Dedifferentiated amniotic fluid mesenchymal stem cell (primary cell): ENCODE measurements around the gene SHROOM1.
"Not testable (repeated sequence)": the region's sequence is repeated elsewhere in the genome, so short reads cannot be mapped to it uniquely, and the experiment has no call there.

Experiments
- DNase-seq: peaks from one replicate; pipeline ENCODE4 v3.0.0-alpha.2; 2016; ENCODE audit errors: extremely low spot score

The SHROOM1 gene, protein sequence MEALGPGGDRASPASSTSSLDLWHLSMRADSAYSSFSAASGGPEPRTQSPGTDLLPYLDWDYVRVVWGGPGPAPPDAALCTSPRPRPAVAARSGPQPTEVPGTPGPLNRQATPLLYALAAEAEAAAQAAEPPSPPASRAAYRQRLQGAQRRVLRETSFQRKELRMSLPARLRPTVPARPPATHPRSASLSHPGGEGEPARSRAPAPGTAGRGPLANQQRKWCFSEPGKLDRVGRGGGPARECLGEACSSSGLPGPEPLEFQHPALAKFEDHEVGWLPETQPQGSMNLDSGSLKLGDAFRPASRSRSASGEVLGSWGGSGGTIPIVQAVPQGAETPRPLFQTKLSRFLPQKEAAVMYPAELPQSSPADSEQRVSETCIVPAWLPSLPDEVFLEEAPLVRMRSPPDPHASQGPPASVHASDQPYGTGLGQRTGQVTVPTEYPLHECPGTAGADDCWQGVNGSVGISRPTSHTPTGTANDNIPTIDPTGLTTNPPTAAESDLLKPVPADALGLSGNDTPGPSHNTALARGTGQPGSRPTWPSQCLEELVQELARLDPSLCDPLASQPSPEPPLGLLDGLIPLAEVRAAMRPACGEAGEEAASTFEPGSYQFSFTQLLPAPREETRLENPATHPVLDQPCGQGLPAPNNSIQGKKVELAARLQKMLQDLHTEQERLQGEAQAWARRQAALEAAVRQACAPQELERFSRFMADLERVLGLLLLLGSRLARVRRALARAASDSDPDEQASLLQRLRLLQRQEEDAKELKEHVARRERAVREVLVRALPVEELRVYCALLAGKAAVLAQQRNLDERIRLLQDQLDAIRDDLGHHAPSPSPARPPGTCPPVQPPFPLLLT

DNA sequence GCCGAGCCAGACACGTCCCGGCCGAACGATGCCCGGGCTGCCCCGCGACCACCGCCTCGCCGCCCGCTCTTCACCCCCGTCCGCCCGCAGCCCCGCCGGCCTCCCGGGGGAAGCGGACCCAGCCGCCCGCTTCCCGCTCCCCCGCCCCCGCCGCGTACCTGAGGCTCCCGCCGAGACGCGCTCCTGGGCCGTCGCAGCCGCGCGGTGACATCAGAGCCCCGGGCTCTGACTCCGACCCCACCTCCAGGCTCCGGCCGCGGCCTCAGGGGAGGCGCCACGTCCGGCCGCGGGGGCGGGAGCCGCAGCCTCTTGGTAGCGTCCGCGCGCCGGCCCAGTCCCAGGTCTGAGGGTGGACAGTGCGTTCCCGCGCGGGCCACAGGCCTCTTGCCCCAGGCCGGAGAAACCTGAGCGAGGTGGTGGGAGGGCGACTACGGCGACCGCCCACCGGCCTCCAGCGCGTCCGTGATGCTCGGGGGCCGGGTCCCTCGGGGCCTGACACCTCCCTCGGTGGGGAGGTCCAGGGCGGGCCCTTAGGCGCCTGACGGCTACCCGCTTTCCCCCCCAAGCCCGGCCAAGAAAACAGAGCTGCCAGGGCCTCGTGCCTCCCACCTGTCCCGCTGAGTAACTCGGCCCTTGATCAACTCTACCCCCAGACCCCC, at the start of gene SHROOM1:
TSS of gene SHROOM1 (minus strand) at position 212 of the 659 bp plus-strand sequence. CDS start 4,507 bp downstream, outside the sequence.
- no peak for DNase-seq

DNA sequence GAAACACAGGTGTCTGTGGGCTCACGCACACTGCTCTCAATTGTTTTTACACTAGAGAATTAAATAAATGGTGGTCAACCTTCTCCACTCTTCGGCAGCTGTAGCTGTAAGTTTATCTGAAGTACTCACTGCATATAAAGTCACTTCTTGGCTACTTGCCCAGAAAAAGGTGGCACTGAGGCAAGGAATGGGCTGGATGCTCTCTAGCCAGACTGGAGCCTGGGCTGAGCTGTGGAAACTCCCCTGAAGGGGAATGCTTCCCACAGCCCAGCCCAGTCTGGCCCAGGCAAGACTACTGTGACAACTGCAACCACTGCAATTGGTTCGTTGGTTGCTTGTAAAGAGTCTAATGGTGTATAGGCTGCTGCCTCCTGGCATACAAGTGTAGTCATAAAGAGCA, 47.5 kb upstream of the SHROOM1 start:
- no peak for DNase-seq

DNA sequence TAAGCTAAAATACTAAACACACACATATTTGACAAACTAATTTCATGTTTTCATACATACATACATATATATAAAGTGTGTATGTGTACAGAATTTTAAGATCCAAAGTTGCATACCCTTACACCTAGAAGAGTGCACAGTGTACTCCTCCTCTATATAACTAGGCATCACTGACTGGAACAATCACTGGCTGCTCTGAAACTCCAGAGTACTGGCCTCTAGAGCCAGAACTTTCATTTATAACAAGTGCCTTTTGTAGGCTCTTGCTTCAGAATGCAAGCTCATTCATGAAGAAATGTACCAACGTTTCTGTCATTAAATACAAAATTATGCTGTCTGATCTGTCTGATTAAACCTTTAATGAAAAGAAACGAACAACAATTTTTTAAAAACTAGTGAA, 47.0 kb upstream of the SHROOM1 start:
- no peak for DNase-seq

DNA sequence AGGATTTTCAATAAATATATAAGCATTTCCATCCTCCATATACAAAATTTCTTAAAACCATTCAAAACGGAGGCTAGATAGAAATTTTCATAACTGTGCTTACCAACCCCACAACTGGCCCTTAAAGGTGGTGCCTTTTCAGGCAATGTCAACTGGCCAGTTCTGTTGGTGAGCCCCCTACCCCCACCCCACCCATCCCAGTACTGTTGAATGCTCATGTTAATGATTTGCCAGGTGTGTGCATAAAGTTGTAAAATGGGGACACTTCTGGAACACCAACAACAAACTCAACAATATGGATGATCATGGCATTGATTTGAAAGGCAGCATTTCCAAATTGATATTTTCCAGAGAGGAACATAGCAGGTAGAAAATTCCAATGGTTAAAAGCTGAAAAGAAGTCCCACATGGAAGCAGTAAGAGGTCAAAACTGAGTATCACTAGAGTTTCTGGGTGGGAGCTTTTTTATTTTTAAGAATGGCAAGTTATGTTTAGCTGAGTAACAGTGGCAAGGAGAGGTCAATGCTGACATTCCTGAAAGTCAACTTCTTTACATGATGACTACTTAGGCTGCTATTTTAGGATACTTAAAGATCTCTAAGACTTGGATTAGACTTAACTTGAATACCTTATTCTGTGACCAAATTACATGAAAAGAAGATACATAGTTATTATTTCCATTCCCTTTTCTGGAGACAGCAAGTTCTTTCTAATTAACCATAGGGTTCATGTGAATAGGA, 45.7 kb upstream of the SHROOM1 start:
- DNase-seq, result peak; percentile 23

DNA sequence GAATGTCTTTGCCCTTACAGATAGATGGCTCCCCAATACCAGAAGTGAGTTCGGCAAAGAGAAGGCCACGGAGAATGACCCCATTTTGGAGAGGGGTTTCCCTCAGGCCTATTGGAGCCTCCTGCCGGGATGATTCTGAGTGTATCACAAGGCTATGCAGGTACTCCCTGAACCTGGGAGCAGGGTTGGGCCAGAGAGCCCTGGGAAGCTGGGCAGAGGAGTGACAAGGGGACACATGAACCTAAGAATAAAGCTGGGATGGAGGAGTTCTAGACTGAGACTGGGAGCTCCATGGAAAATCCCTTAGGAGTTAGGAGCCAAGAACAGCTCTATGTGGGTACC, 43.5 kb upstream of the SHROOM1 start:
- no peak for DNase-seq

DNA sequence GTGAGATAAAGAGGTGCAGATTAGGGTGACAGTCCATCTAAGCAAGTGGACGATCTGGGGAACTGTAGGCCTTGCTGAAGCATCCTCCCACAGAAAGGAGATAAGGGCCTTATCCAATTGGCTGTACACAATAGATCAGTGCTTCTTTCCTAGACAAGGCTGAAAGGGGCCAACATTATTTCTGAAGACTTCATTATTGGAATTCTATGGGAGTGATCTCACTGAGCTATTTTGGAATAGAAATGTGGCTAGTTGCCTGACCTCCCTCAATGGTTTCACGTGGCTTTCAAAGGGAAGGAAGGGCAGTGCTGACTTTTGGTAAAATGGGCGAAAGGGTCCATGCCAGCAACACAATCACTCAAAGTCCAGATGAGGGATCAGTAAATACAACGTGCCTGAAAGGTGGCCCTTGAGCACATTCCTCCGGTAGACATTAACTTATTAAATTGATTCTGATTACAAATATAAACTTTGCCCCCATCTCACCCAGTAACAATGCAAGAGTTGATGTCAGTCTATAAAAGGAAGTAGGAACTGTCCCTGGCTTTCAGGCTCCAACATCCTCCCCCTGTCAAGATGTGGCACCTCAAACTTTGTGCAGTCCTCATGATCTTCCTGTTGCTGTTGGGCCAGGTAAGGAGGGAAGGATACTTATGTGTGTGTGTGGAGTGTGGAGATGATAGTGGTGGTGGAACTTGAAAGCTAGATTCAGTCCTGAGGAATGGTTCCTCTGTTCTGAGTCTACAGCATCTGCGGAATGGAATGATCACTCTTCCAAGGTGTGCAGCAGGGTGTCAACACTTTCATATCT, 42.9 kb upstream of the SHROOM1 start, which contains the start of gene LEAP2:
TSS of gene LEAP2 (plus strand) at position 550 of the 811 bp plus-strand sequence. CDS start at position 577, 27 bp downstream.
- no peak for DNase-seq

DNA sequence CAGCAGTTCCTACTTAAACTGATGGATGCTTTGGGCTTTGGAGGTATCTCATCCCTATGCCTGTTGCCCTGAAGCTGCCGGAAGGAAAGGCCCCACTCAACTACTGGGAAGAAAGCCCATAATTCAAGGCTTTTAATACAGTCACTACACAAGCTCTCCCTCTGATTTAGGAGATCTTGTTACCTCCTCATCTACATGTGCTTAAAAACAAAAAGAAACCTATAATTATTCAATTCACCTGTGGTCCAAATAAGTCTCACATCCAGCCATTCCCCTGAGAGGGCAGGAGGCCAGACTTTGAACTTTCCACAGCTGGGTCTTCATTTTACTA, 42.3 kb upstream of the SHROOM1 start:
- DNase-seq, result no peak

DNA sequence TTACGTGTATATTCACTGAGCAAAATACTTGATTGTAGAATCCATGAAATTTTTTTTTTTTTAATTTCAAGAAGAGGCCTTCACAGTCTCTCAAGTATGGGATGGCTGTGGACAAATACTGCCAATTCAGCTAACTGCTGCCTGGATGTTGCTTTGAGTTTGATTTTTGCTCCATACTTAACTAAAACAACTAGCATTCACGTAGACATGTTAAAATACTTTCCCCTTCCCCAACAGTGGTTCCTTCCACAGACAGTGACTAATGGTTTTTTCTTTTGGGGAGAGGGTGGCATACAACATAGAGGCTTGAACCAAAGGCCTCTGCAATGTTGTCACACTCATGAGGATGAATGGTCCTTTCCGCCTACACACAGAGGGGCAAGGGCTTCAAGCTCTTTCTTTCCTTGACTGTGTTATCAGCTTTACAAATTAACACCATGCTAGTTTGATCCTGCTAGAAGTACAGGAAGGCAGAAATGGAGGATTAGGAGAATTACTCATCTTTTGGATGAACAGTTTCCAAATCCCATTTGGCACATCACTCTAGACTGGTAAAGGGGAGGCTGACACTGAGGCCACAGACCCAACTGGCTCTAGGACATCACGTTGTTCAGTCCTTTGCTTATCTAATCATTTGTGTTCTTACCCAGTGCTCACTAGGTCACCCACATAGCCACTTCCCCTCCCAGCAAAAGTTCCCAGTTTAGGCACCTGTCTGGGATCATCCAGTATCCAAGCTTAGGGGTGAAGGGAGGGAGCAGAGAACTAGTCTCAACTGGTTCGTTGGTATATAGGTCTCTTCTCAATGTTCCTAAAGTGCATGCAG, 41.2 kb upstream of the SHROOM1 start:
- DNase-seq, result no peak

DNA sequence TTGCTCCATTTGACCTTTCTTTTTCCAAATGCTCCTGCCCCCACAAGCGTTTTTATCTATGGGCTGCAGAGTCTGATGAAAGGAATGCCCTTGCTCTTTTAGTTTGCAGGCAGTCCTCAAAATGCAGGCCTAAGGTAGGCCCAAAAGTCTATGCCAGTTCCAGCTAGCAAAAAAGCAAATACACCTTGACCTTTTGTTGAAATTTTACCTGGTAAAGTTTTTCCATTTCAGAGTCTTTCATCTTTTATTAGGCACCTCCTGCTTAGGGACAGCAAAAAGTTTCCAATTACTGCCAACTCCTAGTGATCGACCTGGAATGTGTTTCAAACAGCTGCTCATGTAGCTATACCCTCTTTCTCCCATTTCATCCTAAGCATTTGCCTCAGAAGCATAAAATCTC, 40.4 kb upstream of the SHROOM1 start:
- no peak for DNase-seq

DNA sequence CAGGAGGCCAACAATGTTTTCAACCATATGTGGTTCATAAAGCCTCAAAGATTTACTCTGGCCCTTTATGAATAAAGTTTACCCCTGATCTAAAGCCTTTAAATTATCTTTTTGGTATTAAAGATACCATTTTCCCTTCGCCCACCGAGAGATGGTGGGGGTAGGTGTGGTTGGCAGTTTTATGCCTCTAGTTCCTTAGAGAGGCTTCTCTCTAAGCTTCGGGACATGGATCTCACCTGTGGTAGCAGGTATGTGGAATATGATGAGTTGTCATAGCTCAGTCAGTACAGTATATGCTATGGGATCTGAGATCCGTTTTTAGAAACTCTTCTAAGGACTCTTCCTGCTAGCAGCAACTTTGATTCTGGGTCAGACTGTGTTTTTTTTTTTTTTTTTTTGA, 38.3 kb upstream of the SHROOM1 start:
- no peak for DNase-seq

DNA sequence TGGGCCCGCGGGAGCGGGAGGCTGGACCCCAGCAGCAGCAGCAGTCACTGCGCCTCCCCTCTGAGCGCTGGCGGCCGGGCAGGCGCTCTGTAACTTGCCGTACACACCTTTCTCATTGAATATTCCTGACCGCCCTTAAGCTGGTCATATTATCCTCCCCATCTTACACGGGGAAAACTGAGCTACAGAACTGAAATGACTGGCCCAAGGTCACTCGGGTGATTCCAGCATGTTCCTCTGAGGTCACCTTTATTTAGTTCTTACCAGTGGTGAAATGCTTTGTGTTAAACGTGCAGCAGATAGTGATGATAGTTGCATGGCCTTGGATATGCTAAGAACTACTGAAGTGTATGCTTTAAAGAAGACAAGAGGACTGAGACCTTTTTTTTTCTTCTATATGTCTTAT, 36.6 kb upstream of the SHROOM1 start:
- DNase-seq, result no peak

DNA sequence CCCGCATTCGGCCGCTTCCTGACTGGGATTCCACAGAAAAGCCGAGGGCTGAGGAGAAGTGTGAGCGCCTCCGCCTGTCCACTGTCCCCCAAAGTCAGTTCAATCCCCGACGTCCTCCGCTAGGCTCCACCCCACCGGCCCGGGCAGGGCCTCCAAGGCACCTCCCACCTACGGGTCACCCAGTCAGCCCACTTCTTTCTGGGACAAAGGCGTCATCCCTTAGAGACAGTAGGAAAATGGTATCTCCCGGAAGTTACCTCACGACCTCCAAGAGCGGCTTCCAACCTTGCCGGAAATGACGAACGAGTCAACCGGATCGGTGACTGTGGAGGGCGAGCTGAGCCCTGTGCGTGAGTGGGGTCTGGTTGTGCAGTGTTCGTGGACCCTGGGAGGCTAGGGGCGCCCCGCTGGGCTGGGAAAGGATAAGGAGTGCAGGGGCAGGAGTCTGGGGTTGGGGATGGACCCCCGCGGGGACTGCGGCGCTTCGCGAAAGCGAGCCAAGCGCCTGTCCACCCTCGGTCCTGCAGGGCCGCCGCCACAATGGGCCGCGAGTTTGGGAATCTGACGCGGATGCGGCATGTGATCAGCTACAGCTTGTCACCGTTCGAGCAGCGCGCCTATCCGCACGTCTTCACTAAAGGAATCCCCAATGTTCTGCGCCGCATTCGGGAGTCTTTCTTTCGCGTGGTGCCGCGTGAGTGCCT, 36.0 kb upstream of the SHROOM1 start, which contains the start of the genes GDF9 and UQCRQ:
TSS of gene GDF9 (minus strand) at position 128 of the 704 bp plus-strand sequence. CDS start 1,936 bp downstream, outside the sequence.
TSS of gene UQCRQ (plus strand) at position 301 of the 704 bp plus-strand sequence. CDS start at position 541, 240 bp downstream.
- peak; percentile 100 for DNase-seq

DNA sequence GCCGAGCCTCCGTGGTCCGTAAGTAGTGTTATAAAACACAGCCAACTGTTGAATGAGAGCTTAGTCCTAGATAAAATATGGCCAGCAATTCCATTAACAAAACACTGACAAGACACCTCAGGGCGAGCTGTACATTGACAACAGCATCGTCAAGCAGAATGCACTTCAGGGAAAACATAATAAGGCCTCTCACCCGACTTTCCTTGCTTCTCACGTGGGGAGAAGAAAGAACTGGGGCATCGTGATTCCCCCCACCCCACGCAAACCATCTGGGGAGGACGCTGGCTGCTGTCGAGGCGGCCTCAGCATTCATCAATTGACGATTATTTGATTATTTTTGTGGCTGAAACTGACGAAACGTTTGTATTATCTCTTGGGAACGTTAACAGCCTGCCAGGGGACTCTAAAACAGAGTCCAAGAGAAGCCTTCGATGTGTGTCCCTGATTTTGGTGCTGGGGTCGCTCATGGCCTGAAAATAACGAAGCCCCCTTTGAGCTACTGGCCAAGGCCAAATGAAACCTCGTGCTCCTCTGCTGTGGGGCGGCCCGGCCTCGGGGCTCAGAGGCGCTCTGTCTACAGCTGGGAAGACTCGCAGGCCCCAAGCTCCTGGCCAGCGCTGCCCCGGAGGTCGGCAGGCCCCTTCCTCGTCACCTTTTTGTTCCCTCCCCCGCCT, 35.4 kb upstream of the SHROOM1 start:
- no peak for DNase-seq

DNA sequence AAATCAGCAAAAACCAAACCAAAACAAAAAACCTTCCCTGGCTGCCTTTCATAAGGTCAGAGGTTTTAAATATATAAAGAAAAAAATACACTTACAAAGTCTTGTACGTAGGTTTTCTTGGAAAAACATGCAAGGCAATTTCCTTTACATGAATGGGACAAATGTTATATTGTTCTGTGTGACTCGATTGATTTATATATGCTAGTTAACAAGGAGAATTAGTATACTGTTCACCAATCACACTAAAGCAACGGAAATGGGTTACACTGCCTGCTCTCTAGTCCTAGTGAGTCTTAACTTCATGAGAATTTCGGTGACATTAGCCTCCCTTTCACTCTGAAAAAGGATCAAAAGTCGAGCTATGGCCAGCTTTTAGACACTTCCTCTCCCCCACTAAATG, 30.3 kb upstream of the SHROOM1 start:
- no peak for DNase-seq

DNA sequence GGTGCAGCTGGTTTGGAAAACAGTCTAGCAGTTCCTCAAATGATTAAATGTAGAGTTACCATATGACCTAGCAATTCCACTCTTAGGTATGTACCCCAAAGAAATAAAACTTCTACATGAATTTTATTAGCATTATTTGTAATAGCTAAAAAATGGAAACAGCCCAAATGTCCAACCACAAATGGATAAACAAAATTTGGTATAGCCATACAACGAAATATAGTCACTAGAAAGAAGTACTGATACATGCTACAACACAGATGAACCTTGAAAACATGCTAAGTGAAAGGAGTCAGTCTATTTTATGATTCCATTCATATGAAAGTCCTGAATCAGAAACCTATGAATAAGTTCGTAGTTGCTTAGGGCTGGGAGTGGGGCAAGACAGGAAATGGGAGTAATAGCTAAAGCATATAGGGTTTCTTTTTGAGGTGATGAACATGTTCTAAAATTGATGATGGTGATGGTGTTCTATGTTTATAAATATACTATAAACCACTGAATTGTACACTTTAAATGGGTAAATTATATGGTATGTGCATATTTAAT, 29.5 kb upstream of the SHROOM1 start:
- no peak for DNase-seq

DNA sequence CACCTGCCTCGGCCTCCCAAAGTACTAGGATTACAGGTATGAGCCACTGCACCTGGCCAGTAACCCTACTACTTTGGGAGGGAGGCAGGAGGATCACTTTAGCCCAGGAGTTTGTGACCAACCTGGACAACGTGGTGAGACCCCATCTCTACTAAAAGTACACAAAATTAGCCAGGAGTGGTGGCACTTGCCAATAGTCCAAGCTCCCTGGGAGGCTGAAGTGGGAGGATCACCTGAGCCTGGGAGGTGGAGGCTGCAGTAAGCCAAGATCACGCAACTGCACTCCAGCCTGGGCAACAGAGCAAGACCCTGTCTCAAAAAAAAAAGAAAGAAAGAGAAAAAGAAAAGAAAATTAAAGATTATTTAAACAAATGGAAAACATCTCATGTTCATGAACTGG, 25.6 kb upstream of the SHROOM1 start:
- DNase-seq, result no peak

DNA sequence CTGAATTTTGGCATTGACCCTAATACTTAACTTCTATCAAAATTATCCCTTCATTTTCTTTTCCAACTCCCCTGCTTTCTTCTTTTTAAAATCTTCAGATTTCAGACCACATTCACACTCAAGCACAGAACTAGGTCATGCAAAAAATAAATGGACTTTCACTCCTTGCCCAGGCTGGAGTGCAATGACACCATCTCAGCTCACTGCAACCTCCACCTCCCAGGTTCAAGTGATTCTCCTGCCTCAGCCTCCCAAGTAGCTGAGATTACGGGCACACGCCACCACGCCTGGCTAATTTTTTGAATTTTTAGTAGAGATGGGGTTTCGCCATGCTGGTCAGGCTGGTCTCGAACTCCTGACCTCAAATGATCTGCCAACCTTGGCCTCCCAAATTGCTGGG, 24.5 kb upstream of the SHROOM1 start:
- DNase-seq, result not testable (repeated sequence)

DNA sequence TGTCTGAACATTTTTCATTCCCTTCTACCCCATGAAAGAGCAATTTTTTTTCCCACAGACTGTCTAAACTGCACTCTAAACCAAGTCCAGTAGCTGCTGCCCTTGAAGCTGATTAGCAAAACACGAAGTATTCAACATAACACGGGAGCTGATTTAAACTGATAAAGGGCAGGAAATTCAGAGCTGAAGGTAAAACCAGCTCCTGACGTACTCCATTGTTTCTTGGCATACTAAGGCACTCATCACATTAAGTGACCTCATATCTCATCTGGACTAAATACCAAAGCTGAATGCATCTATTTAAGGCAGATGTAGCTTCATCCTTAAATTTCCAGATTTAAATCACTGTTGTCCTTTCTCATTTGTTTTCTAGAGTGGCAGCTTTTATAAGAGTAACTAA, 23.9 kb upstream of the SHROOM1 start:
- no peak for DNase-seq
